RWPE2 (cell line): ENCODE data around the gene TMEM50B.
A peak's percentile ranks its signal among the peaks of the same experiment; 100 is the strongest.

Experiments used
- ATAC-seq: fragments of 200-7000 bp; cut with Tn5 transposase; 3 replicates; pipeline ENCODE4 v1.9.1; 2021; ENCODE audit warnings: low read depth
- DNase-seq: peaks from one replicate; pipeline ENCODE4 v3.0.0-alpha.2; 2020; ENCODE audit warnings: low spot score
- H3K27ac ChIP-seq: fragments of 450-650 bp; 2 replicates; pipeline ENCODE4 v1.5.1; 2017; ENCODE audit warnings: mild to moderate bottlenecking; ENCODE audit not compliant: poor library complexity, severe bottlenecking
- H3K27me3 ChIP-seq: fragments of 250-450 bp; sonication (Bioruptor Pico); 2 replicates; pipeline ENCODE4 v1.5.1; 2021; ENCODE audit warnings: mild to moderate bottlenecking, moderate library complexity; ENCODE audit not compliant: insufficient read depth, poor library complexity, severe bottlenecking
- H3K36me3 ChIP-seq: fragments of 250-450 bp; sonication (Bioruptor Pico); 2 replicates; pipeline ENCODE4 v1.5.1; 2020; ENCODE audit warnings: low read depth, mild to moderate bottlenecking, moderate library complexity
- H3K4me1 ChIP-seq: fragments of 250-450 bp; sonication (Bioruptor Pico); 2 replicates; pipeline ENCODE4 v1.5.1; 2021; ENCODE audit warnings: mild to moderate bottlenecking, moderate library complexity; ENCODE audit not compliant: insufficient read depth, poor library complexity, severe bottlenecking
- H3K4me3 ChIP-seq: fragments of 250-450 bp; sonication (Bioruptor Pico); 2 replicates; pipeline ENCODE4 v1.5.1; 2021; ENCODE audit warnings: mild to moderate bottlenecking, moderate library complexity; ENCODE audit not compliant: severe bottlenecking
- H3K9me3 ChIP-seq: fragments of 250-450 bp; sonication (Bioruptor Pico); 2 replicates; pipeline ENCODE4 v1.5.1; 2021; ENCODE audit warnings: mild to moderate bottlenecking, moderate library complexity; ENCODE audit not compliant: severe bottlenecking
- CTCF ChIP-seq: fragments of 450-650 bp; IDR thresholded peaks from one replicate; pipeline ENCODE4 v1.5.1; 2017; ENCODE audit warnings: mild to moderate bottlenecking, moderate library complexity; ENCODE audit not compliant: poor library complexity, severe bottlenecking

The TMEM50B gene

GRCh38 chr21:33427051-33427450 lies 52.7 kb downstream of the TMEM50B start:
- Histone ChIP-seq H3K27me3 (no peaks in the 10 kb centered on the region), H3K36me3 (peaks cover 84% of the 10 kb centered on the region), H3K4me1 (peaks cover 21% of the 10 kb centered on the region), H3K4me3 (no peak overlapping the region), H3K9me3 (no peaks in the 10 kb centered on the region), H3K27ac (peak overlapping the region; percentile 95)
- ATAC-seq = no peak
- DNase-seq = no peak
- TF ChIP-seq CTCF = no peak

- Histone ChIP-seq H3K27me3 (no peaks in the 10 kb centered on the region), H3K4me3 (no peak overlapping the region), H3K9me3 (no peaks in the 10 kb centered on the region), H3K4me1 (peaks cover 21% of the 10 kb centered on the region), H3K36me3 (peaks cover 84% of the 10 kb centered on the region), H3K27ac (no peak overlapping the region)
- no peak for ATAC-seq
- no peak for TF ChIP-seq CTCF
- DNase-seq = no peak
These were observed 53.9 kb downstream of the TMEM50B start for GRCh38 chr21:33425825-33426224.

- no peaks in the 10 kb centered on the region for H3K9me3 ChIP-seq
- TF ChIP-seq CTCF = no peak
- H3K4me3 ChIP-seq = no peak overlapping the region
- DNase-seq (no peak), ATAC-seq (no peak)
- no peak overlapping the region for H3K27ac ChIP-seq
- no peaks in the 10 kb centered on the region for H3K27me3 ChIP-seq
- H3K36me3 ChIP-seq = peaks cover 88% of the 10 kb centered on the region
- peaks cover 14% of the 10 kb centered on the region for H3K4me1 ChIP-seq
These were observed 55.6 kb downstream of the TMEM50B start for GRCh38 chr21:33424214-33424613.

DNA sequence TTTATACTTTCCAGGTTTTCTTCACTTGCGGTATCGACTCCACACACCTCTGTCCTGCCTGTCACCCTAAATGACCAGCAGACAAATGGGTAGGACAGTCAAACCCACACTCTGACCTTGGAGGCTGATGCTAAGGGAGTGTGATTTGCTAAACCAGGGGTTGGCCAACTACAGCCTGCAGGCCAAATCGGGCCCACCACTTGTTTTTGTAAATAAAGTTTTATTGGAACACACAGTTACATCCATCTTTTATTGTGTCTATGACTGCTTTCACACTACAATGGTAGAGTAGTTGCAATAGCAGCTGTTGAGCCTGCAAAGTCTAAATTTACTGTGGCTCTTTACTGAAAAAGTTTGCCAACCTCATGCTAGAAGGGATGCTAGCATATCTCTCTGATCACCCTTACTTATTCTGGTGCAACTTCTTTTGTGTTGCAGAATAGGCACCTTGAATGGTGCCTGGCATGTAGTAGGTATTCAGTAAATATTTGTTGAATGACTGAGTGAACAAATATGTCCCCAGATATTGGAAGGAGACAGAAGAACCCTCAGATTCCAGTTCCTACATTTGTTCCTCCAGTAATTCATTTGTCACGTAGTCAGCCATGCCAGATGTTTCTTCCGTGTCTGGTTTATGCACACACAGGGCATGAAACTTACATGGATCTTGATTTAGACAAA lies 57.9 kb downstream of the TMEM50B start:
- Histone ChIP-seq H3K4me3 (no peak overlapping the region), H3K27me3 (no peaks in the 10 kb centered on the region), H3K36me3 (peaks cover 93% of the 10 kb centered on the region), H3K27ac (no peak overlapping the region), H3K4me1 (peaks cover 15% of the 10 kb centered on the region), H3K9me3 (no peaks in the 10 kb centered on the region)
- DNase-seq (no peak), ATAC-seq (no peak)
- TF ChIP-seq CTCF = no peak

DNA sequence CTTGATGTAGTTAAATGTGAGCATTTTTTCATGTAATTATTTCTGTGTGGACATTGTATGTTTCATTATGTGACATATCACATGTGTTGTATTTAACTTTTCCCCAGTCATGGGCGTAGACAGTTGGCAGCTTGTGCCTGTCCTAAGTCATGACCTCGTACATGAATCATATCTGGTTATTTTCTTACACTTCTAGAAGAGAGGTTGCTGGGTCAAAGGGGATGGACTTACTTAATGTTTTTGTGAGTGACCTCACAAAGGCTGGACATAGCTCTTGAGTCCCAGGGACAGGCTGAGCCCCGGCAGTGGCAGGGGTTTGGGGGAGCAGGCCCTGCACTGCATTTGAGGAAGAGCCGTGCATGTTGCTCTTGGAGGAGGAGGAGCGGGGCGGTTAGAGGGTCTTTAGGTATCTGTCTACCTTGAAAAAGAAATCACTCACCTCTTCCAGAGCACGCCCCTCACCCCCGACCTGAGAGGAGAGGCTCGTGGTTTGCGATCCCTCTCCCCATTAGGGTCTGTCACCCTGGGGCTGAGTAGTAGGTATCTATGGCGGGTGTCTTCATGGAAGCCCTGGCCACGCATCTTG lies 60.1 kb downstream of the TMEM50B start:
- Histone ChIP-seq H3K4me3 (no peak overlapping the region), H3K9me3 (no peaks in the 10 kb centered on the region), H3K36me3 (peaks cover 89% of the 10 kb centered on the region), H3K4me1 (peaks cover 15% of the 10 kb centered on the region), H3K27ac (no peak overlapping the region), H3K27me3 (no peaks in the 10 kb centered on the region)
- no peak for TF ChIP-seq CTCF
- no peak for DNase-seq
- peak; percentile 36; the same call in 2 of the 3 replicates for ATAC-seq
